ENCODE results near the gene SIDT2.

The SIDT2 gene

GRCh38 chr11:117223741-117224689 is 45.5 kb downstream of the SIDT2 start:
- no peak for DNase-seq

GRCh38 chr11:117225553-117226170 is 47.1 kb downstream of the SIDT2 start:
- DNase-seq: no peak

GRCh38 chr11:117226388-117227385 is 48.1 kb downstream of the SIDT2 start:
- peak; percentile 40 to 90 for DNase-seq

GRCh38 chr11:117228091-117228490 is 49.5 kb downstream of the SIDT2 start:
- no peak for DNase-seq

GRCh38 chr11:117229411-117229810 is 50.9 kb downstream of the SIDT2 start:
- no peak for DNase-seq

- no peak for DNase-seq
Measured at GRCh38 chr11:117229931-117230285, 51.4 kb downstream of the SIDT2 start.

- DNase-seq: no peak
Measured at GRCh38 chr11:117230286-117230961, 51.9 kb downstream of the SIDT2 start.

- DNase-seq: no peak
Measured at GRCh38 chr11:117230999-117231841, 52.7 kb downstream of the SIDT2 start.

- DNase-seq: no peak
Measured at GRCh38 chr11:117231842-117232091, 53.2 kb downstream of the SIDT2 start, which contains the start of gene PCSK7. PCSK7 (minus strand) TSS chr11:117232073; CDS start chr11:117229844, 2,229 bp downstream.

- DNase-seq: peak; percentile 69 to 77
Measured at GRCh38 chr11:117232092-117232878, 53.7 kb downstream of the SIDT2 start, which contains the start of gene RNF214. RNF214 (plus strand) TSS chr11:117232671; CDS start chr11:117234273, 1,602 bp downstream.

- no peak for DNase-seq
Measured at GRCh38 chr11:117232911-117233409, 54.4 kb downstream of the SIDT2 start.

GRCh38 chr11:117238221-117238620 is 59.7 kb downstream of the SIDT2 start:
- DNase-seq: no peak

GRCh38 chr11:117239295-117239694 is 60.8 kb downstream of the SIDT2 start:
- no peak for DNase-seq

Measured in hippocampal formation (tissue), 2 donors.